SK-N-SH treated with all-trans-retinoic acid at 6 μM for 48 hours (cell line): ENCODE data around the gene CCDC88C.
A peak's percentile ranks its signal among the peaks of the same experiment; 100 is the strongest.

Experiments used
- ATAC-seq: fragments of 200-7000 bp; cut with Tn5 transposase; 3 replicates; pipeline ENCODE4 v1.9.1; 2020; ENCODE audit warnings: mild to moderate bottlenecking, moderate library complexity
- ARNTL ChIP-seq: fragments of 450-650 bp; formaldehyde crosslinking; IDR thresholded peaks from 2 replicates; pipeline ENCODE4 v1.5.0; 2020; ENCODE audit warnings: low read depth, mild to moderate bottlenecking, moderate library complexity, borderline replicate concordance
- BACH2 ChIP-seq: fragments of 250-450 bp; sonication (Bioruptor Pico); IDR thresholded peaks from 2 replicates; pipeline ENCODE4 v1.9.0; 2021; ENCODE audit warnings: mild to moderate bottlenecking, borderline replicate concordance
- CREB5 ChIP-seq: fragments of 250-450 bp; sonication (Bioruptor Pico); IDR thresholded peaks from 2 replicates; pipeline ENCODE4 v1.5.1; 2020; ENCODE audit warnings: low read depth, mild to moderate bottlenecking, moderate library complexity
- CSDC2 ChIP-seq: fragments of 250-450 bp; sonication (Bioruptor Pico); IDR thresholded peaks from 2 replicates; pipeline ENCODE4 v1.5.0; 2020; ENCODE audit warnings: mild to moderate bottlenecking, moderate library complexity
- CSRNP3 ChIP-seq: fragments of 250-450 bp; sonication (Bioruptor Pico); IDR thresholded peaks from 2 replicates; pipeline ENCODE4 v1.5.1; 2021; ENCODE audit warnings: mild to moderate bottlenecking, moderate library complexity
- ESRRG ChIP-seq: fragments of 250-450 bp; sonication (Bioruptor Pico); IDR thresholded peaks from 2 replicates; pipeline ENCODE4 v1.6.1; 2021; ENCODE audit warnings: mild to moderate bottlenecking
- GLIS3 ChIP-seq: fragments of 250-450 bp; sonication (Bioruptor Pico); IDR thresholded peaks from 2 replicates; pipeline ENCODE4 v1.5.0; 2020; ENCODE audit warnings: mild to moderate bottlenecking, moderate library complexity
- ISL1 ChIP-seq: fragments of 250-450 bp; sonication (Bioruptor Pico); IDR thresholded peaks from 2 replicates; pipeline ENCODE4 v2.1.2; 2022; ENCODE audit warnings: mild to moderate bottlenecking, moderate library complexity
- OSR1 ChIP-seq: fragments of 250-450 bp; sonication (Bioruptor Pico); IDR thresholded peaks from 2 replicates; pipeline ENCODE4 v1.8.0; 2022; ENCODE audit warnings: moderate library complexity, mild to moderate bottlenecking, inconsistent platforms
- PATZ1 ChIP-seq: fragments of 250-450 bp; sonication (Bioruptor Pico); IDR thresholded peaks from 2 replicates; pipeline ENCODE4 v1.8.0; 2020; ENCODE audit warnings: mild to moderate bottlenecking, moderate library complexity, borderline replicate concordance
- POU6F1 ChIP-seq: fragments of 250-450 bp; sonication (Bioruptor Pico); IDR thresholded peaks from 2 replicates; pipeline ENCODE4 v1.8.0; 2021; ENCODE audit warnings: low read depth, mild to moderate bottlenecking, moderate library complexity, borderline replicate concordance
- PPARA ChIP-seq: fragments of 250-450 bp; sonication (Bioruptor Pico); IDR thresholded peaks from 2 replicates; pipeline ENCODE4 v1.5.0; 2020; ENCODE audit warnings: mild to moderate bottlenecking, borderline replicate concordance
- RARB ChIP-seq: fragments of 250-450 bp; sonication (Bioruptor Pico); IDR thresholded peaks from 2 replicates; pipeline ENCODE4 v1.8.0; 2021; ENCODE audit warnings: mild to moderate bottlenecking, moderate library complexity
- SNAI2 ChIP-seq: fragments of 250-450 bp; sonication (Bioruptor Pico); IDR thresholded peaks from 2 replicates; pipeline ENCODE4 v1.5.0; 2020; ENCODE audit warnings: mild to moderate bottlenecking, moderate library complexity
- TCF4 ChIP-seq: fragments of 250-450 bp; sonication (Bioruptor Pico); IDR thresholded peaks from 2 replicates; pipeline ENCODE4 v1.8.0; 2021; ENCODE audit warnings: mild to moderate bottlenecking, moderate library complexity, borderline replicate concordance
- TOX ChIP-seq: fragments of 250-450 bp; sonication (Bioruptor Pico); IDR thresholded peaks from 2 replicates; pipeline ENCODE4 v1.8.0; 2021; ENCODE audit warnings: mild to moderate bottlenecking, moderate library complexity, borderline replicate concordance
- TSHZ2 ChIP-seq: fragments of 250-450 bp; sonication (Bioruptor Pico); IDR thresholded peaks from 2 replicates; pipeline ENCODE4 v1.5.0; 2020; ENCODE audit warnings: mild to moderate bottlenecking, moderate library complexity
- ZC3H10 ChIP-seq: fragments of 250-450 bp; sonication (Bioruptor Pico); IDR thresholded peaks from 2 replicates; pipeline ENCODE4 v1.5.1; 2021; ENCODE audit warnings: mild to moderate bottlenecking, moderate library complexity
- ZFP3 ChIP-seq: fragments of 250-450 bp; sonication (Bioruptor Pico); IDR thresholded peaks from 2 replicates; pipeline ENCODE4 v1.5.0; 2020; ENCODE audit warnings: mild to moderate bottlenecking, moderate library complexity
- ZFP30 ChIP-seq: fragments of 450-650 bp; formaldehyde crosslinking; IDR thresholded peaks from 2 replicates; pipeline ENCODE4 v1.5.0; 2022; ENCODE audit warnings: mild to moderate bottlenecking, moderate library complexity
- ZNF565 ChIP-seq: fragments of 450-650 bp; formaldehyde crosslinking; conservative IDR thresholded peaks from 2 replicates; pipeline ENCODE4 v1.5.0; 2020; ENCODE audit warnings: low read depth, mild to moderate bottlenecking, moderate library complexity
- ZNF70 ChIP-seq: fragments of 450-650 bp; formaldehyde crosslinking; IDR thresholded peaks from 2 replicates; pipeline ENCODE4 v1.5.0; 2020; ENCODE audit warnings: mild to moderate bottlenecking, moderate library complexity
- ZNF8 ChIP-seq: fragments of 450-650 bp; formaldehyde crosslinking; IDR thresholded peaks from 2 replicates; pipeline ENCODE4 v1.5.0; 2020; ENCODE audit warnings: mild to moderate bottlenecking, moderate library complexity

The CCDC88C gene

GRCh38 chr14:91256661-91257060 is 161.0 kb downstream of the CCDC88C start:
- TF ChIP-seq ISL1 (CRISPR knock-in tag) (peak; percentile 32; the same call in 1 of the 2 replicates), TSHZ2 (CRISPR knock-in tag) (no peak)
- peak; percentile 55 for ATAC-seq

- TF ChIP-seq ZNF70, result no peak
- TF ChIP-seq PPARA (CRISPR knock-in tag), result no peak
- TF ChIP-seq TOX (CRISPR knock-in tag), result no peak
- no peak for TF ChIP-seq ISL1 (CRISPR knock-in tag)
- no peak for TF ChIP-seq ZNF565 (CRISPR knock-in tag)
- TF ChIP-seq ARNTL (CRISPR knock-in tag), result no peak
- TF ChIP-seq POU6F1 (CRISPR knock-in tag), result no peak
- TF ChIP-seq TCF4 (CRISPR knock-in tag), result no peak
- no peak for TF ChIP-seq ZFP3
- no peak for TF ChIP-seq CREB5 (CRISPR knock-in tag)
- TF ChIP-seq GLIS3 (CRISPR knock-in tag), result no peak
- no peak for TF ChIP-seq ZFP30 (CRISPR knock-in tag)
- TF ChIP-seq ZC3H10, result no peak
- no peak for ATAC-seq
These were observed 162.5 kb downstream of the CCDC88C start for GRCh38 chr14:91255026-91255695.

- no peak for ATAC-seq
- TF ChIP-seq BACH2 (no peak), ZNF8 (CRISPR knock-in tag) (no peak), CSDC2 (CRISPR knock-in tag) (no peak), OSR1 (no peak), TCF4 (CRISPR knock-in tag) (no peak), ZC3H10 (no peak), ZNF565 (CRISPR knock-in tag) (no peak), RARB (CRISPR knock-in tag) (no peak), PPARA (CRISPR knock-in tag) (no peak), ZNF70 (no peak), ISL1 (CRISPR knock-in tag) (no peak), CSRNP3 (CRISPR knock-in tag) (no peak), ZFP30 (CRISPR knock-in tag) (no peak), PATZ1 (no peak), GLIS3 (CRISPR knock-in tag) (no peak), POU6F1 (CRISPR knock-in tag) (no peak), SNAI2 (CRISPR knock-in tag) (no peak), TSHZ2 (CRISPR knock-in tag) (no peak), ESRRG (no peak)
- TF ChIP-seq, all 23 proteins: peak for 0
These were observed 163.2 kb downstream of the CCDC88C start for GRCh38 chr14:91254461-91254860.
